KMS-11 (cell line): ENCODE measurements around the gene TUFT1.

Source experiments
- H2AFZ ChIP-seq: fragments of 200-600 bp; sonication (generic); 2 replicates; pipeline ENCODE4 v1.6.1; 2016; ENCODE audit warnings: antibody characterized with exemption, mixed run types, low read depth
- H3K27ac ChIP-seq: fragments of 200-600 bp; sonication (generic); 2 replicates; pipeline ENCODE4 v1.6.1; 2016; ENCODE audit warnings: mild to moderate bottlenecking, mixed run types
- H3K27me3 ChIP-seq: fragments of 200-600 bp; sonication (generic); 2 replicates; pipeline ENCODE4 v1.6.1; 2017; ENCODE audit warnings: mild to moderate bottlenecking, low read depth, mixed run types, moderate library complexity; ENCODE audit not compliant: insufficient read depth
- H3K36me3 ChIP-seq: fragments of 200-600 bp; sonication (generic); 2 replicates; pipeline ENCODE4 v1.6.1; 2017; ENCODE audit warnings: mild to moderate bottlenecking, mixed run types; ENCODE audit not compliant: insufficient read depth
- H3K4me1 ChIP-seq: fragments of 200-600 bp; sonication (generic); 2 replicates; pipeline ENCODE4 v1.6.1; 2016; ENCODE audit warnings: mild to moderate bottlenecking, low read depth, mixed run types; ENCODE audit not compliant: poor library complexity, severe bottlenecking
- H3K4me2 ChIP-seq: fragments of 200-600 bp; sonication (generic); 2 replicates; pipeline ENCODE4 v1.7.0; 2016; ENCODE audit warnings: mild to moderate bottlenecking, mixed run types
- H3K4me3 ChIP-seq: fragments of 200-600 bp; sonication (generic); IDR thresholded peaks from 2 replicates; pipeline ENCODE4 v1.6.1; 2017; ENCODE audit warnings: low read depth, low read length, mixed read lengths; ENCODE audit not compliant: insufficient read depth
- H3K79me2 ChIP-seq: fragments of 200-600 bp; sonication (generic); 2 replicates; pipeline ENCODE4 v1.6.1; 2016; ENCODE audit warnings: low read depth, mixed run types; ENCODE audit not compliant: insufficient read depth
- H3K9ac ChIP-seq: fragments of 200-600 bp; sonication (generic); 2 replicates; pipeline ENCODE4 v1.6.1; 2016; ENCODE audit warnings: mild to moderate bottlenecking, mixed run types
- H4K20me1 ChIP-seq: fragments of 200-600 bp; sonication (generic); 2 replicates; pipeline ENCODE4 v1.6.1; 2016; ENCODE audit warnings: mild to moderate bottlenecking, mixed run types; ENCODE audit not compliant: insufficient read depth
- TF ChIP-seq, protein P1 (sequence below): fragments of 200-600 bp; sonication (generic); conservative IDR thresholded peaks from 2 replicates; pipeline ENCODE4 v1.6.1; 2017; ENCODE audit warnings: low read depth, mild to moderate bottlenecking, antibody characterized with exemption, low read length, moderate library complexity, mixed read lengths

TUFT1 gene

DNA sequence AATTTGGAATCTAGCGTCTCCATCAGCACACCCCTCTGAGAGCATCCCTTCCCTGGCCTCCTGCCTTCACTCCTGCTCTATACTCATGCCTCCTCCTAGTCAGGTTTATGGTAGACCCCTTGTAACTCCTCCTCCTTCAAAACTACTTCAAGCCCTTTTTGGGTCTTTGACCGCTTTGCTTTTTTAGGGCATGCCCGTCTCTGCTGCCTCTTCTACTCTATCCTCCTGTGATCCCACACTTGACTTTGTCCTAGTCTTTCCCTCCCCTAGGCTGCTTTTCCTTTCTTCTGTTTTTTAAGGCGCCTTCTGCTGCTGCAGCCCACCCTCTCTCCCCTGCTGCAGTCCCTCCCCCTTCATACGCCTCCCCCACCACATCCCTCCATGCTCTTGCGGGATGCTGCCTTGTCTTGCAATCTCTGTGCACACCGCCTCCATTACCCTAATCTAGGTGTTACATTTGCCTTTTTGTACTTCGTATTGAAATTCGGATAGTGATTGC, 73.2 kb downstream of the TUFT1 start:
- TF ChIP-seq, protein P1, sequence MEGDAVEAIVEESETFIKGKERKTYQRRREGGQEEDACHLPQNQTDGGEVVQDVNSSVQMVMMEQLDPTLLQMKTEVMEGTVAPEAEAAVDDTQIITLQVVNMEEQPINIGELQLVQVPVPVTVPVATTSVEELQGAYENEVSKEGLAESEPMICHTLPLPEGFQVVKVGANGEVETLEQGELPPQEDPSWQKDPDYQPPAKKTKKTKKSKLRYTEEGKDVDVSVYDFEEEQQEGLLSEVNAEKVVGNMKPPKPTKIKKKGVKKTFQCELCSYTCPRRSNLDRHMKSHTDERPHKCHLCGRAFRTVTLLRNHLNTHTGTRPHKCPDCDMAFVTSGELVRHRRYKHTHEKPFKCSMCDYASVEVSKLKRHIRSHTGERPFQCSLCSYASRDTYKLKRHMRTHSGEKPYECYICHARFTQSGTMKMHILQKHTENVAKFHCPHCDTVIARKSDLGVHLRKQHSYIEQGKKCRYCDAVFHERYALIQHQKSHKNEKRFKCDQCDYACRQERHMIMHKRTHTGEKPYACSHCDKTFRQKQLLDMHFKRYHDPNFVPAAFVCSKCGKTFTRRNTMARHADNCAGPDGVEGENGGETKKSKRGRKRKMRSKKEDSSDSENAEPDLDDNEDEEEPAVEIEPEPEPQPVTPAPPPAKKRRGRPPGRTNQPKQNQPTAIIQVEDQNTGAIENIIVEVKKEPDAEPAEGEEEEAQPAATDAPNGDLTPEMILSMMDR, result no peak
- H4K20me1 ChIP-seq, result no peaks in the 10 kb centered on the region
- H3K79me2 ChIP-seq, result peaks cover 53% of the 10 kb centered on the region; the same call in 1 of the 2 replicates
- peak overlapping the region; percentile 94 for H3K4me3 ChIP-seq
- no peak overlapping the region for H3K27ac ChIP-seq
- peak overlapping the region; percentile 92; the same call in 1 of the 2 replicates for H2AFZ ChIP-seq
- H3K4me2 ChIP-seq, result peak overlapping the region; percentile 91
- H3K9ac ChIP-seq, result no peak overlapping the region
- peaks cover 36% of the 10 kb centered on the region for H3K4me1 ChIP-seq
- no peaks in the 10 kb centered on the region for H3K27me3 ChIP-seq
- no peaks in the 10 kb centered on the region for H3K36me3 ChIP-seq

- H3K4me2 ChIP-seq, result no peak overlapping the region
- no peak overlapping the region for H3K27ac ChIP-seq
These were observed 75.8 kb downstream of the TUFT1 start for GRCh38 chr1:151615711-151616504.

DNA sequence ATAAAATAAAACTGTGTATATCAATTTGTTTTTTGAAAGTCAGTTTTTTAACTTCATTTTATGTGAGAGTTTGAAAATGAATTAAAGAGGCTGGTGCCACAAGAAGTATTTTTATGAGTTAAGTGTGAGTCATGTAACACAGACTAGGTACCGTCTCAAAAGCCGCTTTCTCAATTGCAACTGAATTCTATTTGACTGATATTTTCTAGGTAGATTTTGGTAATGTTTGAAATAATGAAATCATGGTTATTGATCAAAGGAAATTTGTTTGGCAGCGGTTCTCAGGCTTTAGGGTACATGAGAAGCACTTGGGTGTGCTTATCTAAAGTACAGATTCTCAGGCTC, 76.4 kb downstream of the TUFT1 start:
- TF ChIP-seq, protein P1, result no peak

More at GRCh38 chr1:151615711-151616504, 75.8 kb downstream of the TUFT1 start:
- H4K20me1 ChIP-seq, result no peaks in the 10 kb centered on the region
- H2AFZ ChIP-seq, result no peak overlapping the region
- H3K4me1 ChIP-seq, result peaks cover 60% of the 10 kb centered on the region
- no peak overlapping the region for H3K4me3 ChIP-seq
- TF ChIP-seq, protein P1, result no peak
- no peaks in the 10 kb centered on the region for H3K36me3 ChIP-seq
- H3K27me3 ChIP-seq, result no peaks in the 10 kb centered on the region
- no peak overlapping the region for H3K9ac ChIP-seq
- H3K79me2 ChIP-seq, result peaks cover 70% of the 10 kb centered on the region; the same call in 1 of the 2 replicates

GRCh38 chr1:151618003-151618402, 77.9 kb downstream of the TUFT1 start:
- H3K79me2 ChIP-seq, result peaks cover 81% of the 10 kb centered on the region; the same call in 1 of the 2 replicates
- no peak overlapping the region for H3K27ac ChIP-seq
- no peaks in the 10 kb centered on the region for H4K20me1 ChIP-seq
- no peak overlapping the region for H3K4me3 ChIP-seq
- H3K4me1 ChIP-seq, result peaks cover 66% of the 10 kb centered on the region
- no peaks in the 10 kb centered on the region for H3K36me3 ChIP-seq
- no peak overlapping the region for H3K4me2 ChIP-seq
- H3K27me3 ChIP-seq, result no peaks in the 10 kb centered on the region
- no peak overlapping the region for H3K9ac ChIP-seq
- TF ChIP-seq, protein P1, result no peak
- H2AFZ ChIP-seq, result no peak overlapping the region

More for the DNA sequence above, 76.4 kb downstream of the TUFT1 start:
- H3K4me1 ChIP-seq, result peaks cover 60% of the 10 kb centered on the region
- no peak overlapping the region for H2AFZ ChIP-seq
- no peak overlapping the region for H3K27ac ChIP-seq
- H3K27me3 ChIP-seq, result no peaks in the 10 kb centered on the region
- peaks cover 76% of the 10 kb centered on the region; the same call in 1 of the 2 replicates for H3K79me2 ChIP-seq
- no peak overlapping the region for H3K4me3 ChIP-seq
- no peaks in the 10 kb centered on the region for H3K36me3 ChIP-seq
- no peak overlapping the region for H3K4me2 ChIP-seq
- no peaks in the 10 kb centered on the region for H4K20me1 ChIP-seq
- no peak overlapping the region for H3K9ac ChIP-seq
